Nephron progenitor cell (in vitro differentiated cells): ENCODE data around the gene CXorf38.

ENCODE experiments used
- DNase-seq: peaks from one replicate; pipeline ENCODE4 v3.0.0; 2021
- H3K27ac Mint-ChIP-seq: 2 replicates; pipeline ENCODE4 v1.8.0; 2021; ENCODE audit warnings: mild to moderate bottlenecking, moderate library complexity, mixed read lengths
- H3K27me3 Mint-ChIP-seq: 2 replicates; pipeline ENCODE4 v1.8.0; 2021; ENCODE audit warnings: mild to moderate bottlenecking, low read depth, mixed read lengths; ENCODE audit not compliant: poor library complexity
- H3K36me3 Mint-ChIP-seq: 2 replicates; pipeline ENCODE4 v1.8.0; 2021; ENCODE audit warnings: low read depth, mixed read lengths
- H3K4me1 Mint-ChIP-seq: 2 replicates; pipeline ENCODE4 v1.8.0; 2021; ENCODE audit warnings: mixed read lengths
- H3K4me3 Mint-ChIP-seq: 2 replicates; pipeline ENCODE4 v1.8.0; 2021; ENCODE audit warnings: mild to moderate bottlenecking, moderate library complexity, mixed read lengths
- H3K9me3 Mint-ChIP-seq: 2 replicates; pipeline ENCODE4 v1.8.0; 2021; ENCODE audit warnings: mild to moderate bottlenecking, moderate library complexity, mixed read lengths
- CTCF ChIP-seq: fragments of 200-600 bp; sonication (generic); IDR thresholded peaks from 2 replicates; pipeline ENCODE4 v1.5.0; 2021; ENCODE audit warnings: antibody characterized with exemption

CXorf38 gene

GRCh38 chrX:40647307-40648197 lies at the start of gene CXorf38:
CXorf38 (minus strand) TSS chrX:40647561; CDS start chrX:40647520, 41 bp downstream.
- H3K9me3 Mint-ChIP-seq = peaks cover 16% of the 10 kb centered on the region
- peak; percentile 92 for DNase-seq
- no peak for TF ChIP-seq CTCF
- peaks cover 26% of the 10 kb centered on the region for H3K4me1 Mint-ChIP-seq
- H3K4me3 Mint-ChIP-seq = peak within 1 kb of the TSS; percentile 87
- peaks cover under 1% of the 10 kb centered on the region for H3K36me3 Mint-ChIP-seq
- H3K27ac Mint-ChIP-seq = peak within 1 kb of the TSS; percentile 74
- peaks cover 3% of the 10 kb centered on the region for H3K27me3 Mint-ChIP-seq

- Mint-ChIP-seq H3K4me3 (no peak overlapping the region), H3K36me3 (peaks cover 67% of the 10 kb centered on the region), H3K9me3 (peaks cover 21% of the 10 kb centered on the region), H3K27ac (no peak overlapping the region), H3K4me1 (peaks cover 4% of the 10 kb centered on the region), H3K27me3 (no peaks in the 10 kb centered on the region)
- TF ChIP-seq CTCF = no peak
- no peak for DNase-seq
Observed at GRCh38 chrX:40694802-40695201, 47.4 kb upstream of the CXorf38 start.

GRCh38 chrX:40688929-40689328 lies 41.6 kb upstream of the CXorf38 start:
- peaks cover 42% of the 10 kb centered on the region for H3K36me3 Mint-ChIP-seq
- DNase-seq = no peak
- no peaks in the 10 kb centered on the region for H3K27me3 Mint-ChIP-seq
- no peak for TF ChIP-seq CTCF
- H3K27ac Mint-ChIP-seq = no peak overlapping the region
- H3K4me3 Mint-ChIP-seq = no peak overlapping the region
- H3K4me1 Mint-ChIP-seq = peaks cover 35% of the 10 kb centered on the region
- H3K9me3 Mint-ChIP-seq = peaks cover 10% of the 10 kb centered on the region

GRCh38 chrX:40687169-40687568 lies 39.8 kb upstream of the CXorf38 start:
- no peak overlapping the region for H3K4me3 Mint-ChIP-seq
- H3K27me3 Mint-ChIP-seq = no peaks in the 10 kb centered on the region
- H3K4me1 Mint-ChIP-seq = peaks cover 35% of the 10 kb centered on the region
- no peak for TF ChIP-seq CTCF
- DNase-seq = no peak
- H3K27ac Mint-ChIP-seq = peak overlapping the region; percentile 75
- peaks cover 4% of the 10 kb centered on the region for H3K9me3 Mint-ChIP-seq
- peaks cover 27% of the 10 kb centered on the region for H3K36me3 Mint-ChIP-seq

GRCh38 chrX:40685362-40685918 lies 38.1 kb upstream of the CXorf38 start:
- Mint-ChIP-seq H3K27me3 (no peaks in the 10 kb centered on the region), H3K36me3 (peaks cover 22% of the 10 kb centered on the region), H3K27ac (peak overlapping the region; percentile 10), H3K4me3 (no peak overlapping the region), H3K9me3 (no peaks in the 10 kb centered on the region), H3K4me1 (peaks cover 35% of the 10 kb centered on the region)
- DNase-seq = no peak
- TF ChIP-seq CTCF = no peak
